DMS 273 treated with DMSO at 0.1 percent for 48 hours (cell line): Measurements from ENCODE around the gene DNAH17.
"Not testable (repeated sequence)": the region's sequence is repeated elsewhere in the genome, so short reads cannot be mapped to it uniquely, and the experiment has no call there.

Experiments
- DNase-seq: peaks from one replicate; lab custom pipeline; 2025; lab: John Stamatoyannopoulos, UW

DNAH17 gene

GRCh38 chr17:78476149-78476548, 101.0 kb downstream of the DNAH17 start:
- DNase-seq: no peak

GRCh38 chr17:78475211-78475610, 102.0 kb downstream of the DNAH17 start:
- no peak for DNase-seq

GRCh38 chr17:78474614-78475146, 102.5 kb downstream of the DNAH17 start:
- no peak for DNase-seq

GRCh38 chr17:78473951-78474613, 103.1 kb downstream of the DNAH17 start:
- no peak for DNase-seq

- no peak for DNase-seq
Measured at GRCh38 chr17:78472035-78472905, 104.9 kb downstream of the DNAH17 start.

GRCh38 chr17:78471635-78472034, 105.6 kb downstream of the DNAH17 start:
- DNase-seq: no peak

GRCh38 chr17:78469443-78469842, 107.8 kb downstream of the DNAH17 start:
- DNase-seq: no peak

- no peak for DNase-seq
Measured at GRCh38 chr17:78468366-78468765, 108.8 kb downstream of the DNAH17 start.

- no peak for DNase-seq
Measured at GRCh38 chr17:78466786-78467715, 110.1 kb downstream of the DNAH17 start.

GRCh38 chr17:78466109-78466785, 110.9 kb downstream of the DNAH17 start:
- DNase-seq: not testable (repeated sequence)

GRCh38 chr17:78462148-78462547, 115.0 kb downstream of the DNAH17 start:
- no peak for DNase-seq

GRCh38 chr17:78461799-78462053, 115.5 kb downstream of the DNAH17 start:
- no peak for DNase-seq

GRCh38 chr17:78460951-78461798, 116.0 kb downstream of the DNAH17 start:
- DNase-seq: no peak

- no peak for DNase-seq
Measured at GRCh38 chr17:78460176-78460675, 117.0 kb downstream of the DNAH17 start.

- no peak for DNase-seq
Measured at GRCh38 chr17:78459696-78460095, 117.5 kb downstream of the DNAH17 start.

- peak; percentile 80 for DNase-seq
Measured at GRCh38 chr17:78458736-78459335, 118.4 kb downstream of the DNAH17 start.

GRCh38 chr17:78458091-78458490, 119.1 kb downstream of the DNAH17 start:
- DNase-seq: no peak

- no peak for DNase-seq
Measured at GRCh38 chr17:78454346-78454745, 122.8 kb downstream of the DNAH17 start.

GRCh38 chr17:78451753-78452152, 125.4 kb downstream of the DNAH17 start:
- DNase-seq: no peak

GRCh38 chr17:78450696-78451345, 126.4 kb downstream of the DNAH17 start:
- DNase-seq: no peak
